Loucy (cell line): Measurements from ENCODE around the gene ANO2.

ENCODE experiments used
- H2AFZ ChIP-seq: fragments of 200-600 bp; sonication (generic); 2 replicates; pipeline ENCODE4 v1.6.0; 2016; ENCODE audit warnings: antibody characterized with exemption, mild to moderate bottlenecking, low read length, moderate library complexity
- H3F3A ChIP-seq: fragments of 200-600 bp; 2 replicates; pipeline ENCODE4 v1.6.0; 2016; ENCODE audit warnings: antibody characterized with exemption, low read depth, mild to moderate bottlenecking
- H3K27me3 ChIP-seq: fragments of 200-600 bp; sonication (generic); 2 replicates; pipeline ENCODE4 v1.6.1; 2014; ENCODE audit warnings: low read length, mild to moderate bottlenecking; ENCODE audit not compliant: insufficient read depth, poor library complexity, severe bottlenecking
- H3K36me3 ChIP-seq: fragments of 200-600 bp; sonication (generic); 2 replicates; pipeline ENCODE4 v1.6.1; 2016; ENCODE audit warnings: low read length; ENCODE audit not compliant: insufficient read depth
- H3K4me1 ChIP-seq: fragments of 200-600 bp; sonication (generic); 2 replicates; pipeline ENCODE4 v1.5.1; 2014; ENCODE audit warnings: low read length, mild to moderate bottlenecking; ENCODE audit not compliant: insufficient read depth, poor library complexity, severe bottlenecking
- H3K4me2 ChIP-seq: fragments of 200-600 bp; sonication (generic); 2 replicates; pipeline ENCODE4 v1.6.0; 2014; ENCODE audit warnings: antibody characterized with exemption, low read length, low read depth, mild to moderate bottlenecking; ENCODE audit not compliant: poor library complexity, severe bottlenecking
- H3K4me3 ChIP-seq: fragments of 200-600 bp; sonication (generic); 2 replicates; pipeline ENCODE4 v1.5.1; 2014; ENCODE audit warnings: low read length, mild to moderate bottlenecking, mixed read lengths; ENCODE audit not compliant: poor library complexity, severe bottlenecking
- H3K79me2 ChIP-seq: fragments of 200-600 bp; sonication (generic); 2 replicates; pipeline ENCODE4 v1.6.1; 2014; ENCODE audit warnings: low read length; ENCODE audit not compliant: insufficient read depth
- H3K9ac ChIP-seq: fragments of 200-600 bp; sonication (generic); 2 replicates; pipeline ENCODE4 v1.6.0; 2014; ENCODE audit warnings: mild to moderate bottlenecking, low read depth, low read length, moderate library complexity; ENCODE audit not compliant: poor library complexity, severe bottlenecking
- H3K9me2 ChIP-seq: fragments of 200-600 bp; sonication (generic); replicated peaks from 2 replicates; pipeline ENCODE4 v1.6.1; 2016; ENCODE audit warnings: low read depth, low read length, mixed read lengths
- H3K9me3 ChIP-seq: fragments of 200-600 bp; sonication (generic); 2 replicates; pipeline ENCODE4 v1.6.1; 2014; ENCODE audit warnings: mild to moderate bottlenecking, antibody characterized with exemption, low read length, low read depth; ENCODE audit not compliant: insufficient read depth
- H4K20me1 ChIP-seq: fragments of 200-600 bp; sonication (generic); 2 replicates; pipeline ENCODE4 v1.6.0; 2014; ENCODE audit warnings: antibody characterized with exemption, low read length, mild to moderate bottlenecking; ENCODE audit not compliant: insufficient read depth, poor library complexity, severe bottlenecking
- CTCF ChIP-seq: fragments of 200-600 bp; sonication (generic); conservative IDR thresholded peaks from 2 replicates; pipeline ENCODE4 v1.5.1; 2014; ENCODE audit warnings: mild to moderate bottlenecking, antibody characterized with exemption, low read length
- EZH2phosphoT487 ChIP-seq: fragments of 200-600 bp; IDR thresholded peaks from 2 replicates; pipeline ENCODE4 v1.6.1; 2018; ENCODE audit warnings: antibody characterized with exemption, mild to moderate bottlenecking, moderate library complexity, borderline replicate concordance

The ANO2 gene

GRCh38 chr12:5947006-5947405 is 1.9 kb upstream of the ANO2 start:
- no peak for TF ChIP-seq EZH2phosphoT487
- TF ChIP-seq CTCF, result no peak
- no peaks in the 10 kb centered on the region for H3F3A ChIP-seq
- H3K4me3 ChIP-seq, result no peak overlapping the region
- no peaks in the 10 kb centered on the region for H3K9me2 ChIP-seq
- H2AFZ ChIP-seq, result no peak overlapping the region
- H3K9ac ChIP-seq, result no peak overlapping the region
- no peaks in the 10 kb centered on the region for H3K27me3 ChIP-seq
- H3K4me1 ChIP-seq, result no peaks in the 10 kb centered on the region
- H3K4me2 ChIP-seq, result no peak overlapping the region
- H3K36me3 ChIP-seq, result no peaks in the 10 kb centered on the region
- no peaks in the 10 kb centered on the region for H3K79me2 ChIP-seq
- H3K9me3 ChIP-seq, result no peaks in the 10 kb centered on the region
- H4K20me1 ChIP-seq, result no peaks in the 10 kb centered on the region

GRCh38 chr12:5946388-5946787 is 1.3 kb upstream of the ANO2 start:
- Histone ChIP-seq H3K9me2 (no peaks in the 10 kb centered on the region), H2AFZ (no peak overlapping the region), H3K4me2 (no peak overlapping the region), H3F3A (no peaks in the 10 kb centered on the region), H3K79me2 (no peaks in the 10 kb centered on the region), H3K27me3 (no peaks in the 10 kb centered on the region), H4K20me1 (no peaks in the 10 kb centered on the region), H3K9me3 (no peaks in the 10 kb centered on the region), H3K4me3 (no peak overlapping the region), H3K4me1 (no peaks in the 10 kb centered on the region), H3K9ac (no peak overlapping the region), H3K36me3 (no peaks in the 10 kb centered on the region)
- TF ChIP-seq CTCF, result no peak
- no peak for TF ChIP-seq EZH2phosphoT487

GRCh38 chr12:5944688-5945070 is 380 bp downstream of the ANO2 start:
- Histone ChIP-seq H3K27me3 (no peaks in the 10 kb centered on the region), H3F3A (no peaks in the 10 kb centered on the region), H3K4me2 (no peak overlapping the region), H3K4me3 (no peak overlapping the region), H3K36me3 (no peaks in the 10 kb centered on the region), H2AFZ (no peak overlapping the region), H4K20me1 (no peaks in the 10 kb centered on the region), H3K9ac (no peak overlapping the region), H3K79me2 (no peaks in the 10 kb centered on the region), H3K9me2 (no peaks in the 10 kb centered on the region), H3K4me1 (no peaks in the 10 kb centered on the region), H3K9me3 (no peaks in the 10 kb centered on the region)
- TF ChIP-seq EZH2phosphoT487, result no peak
- no peak for TF ChIP-seq CTCF
